ES-I3 (cell line): ENCODE measurements around the gene ROBO1.

Experiments
- H3K36me3 ChIP-seq: 2 replicates; pipeline ENCODE4 v1.6.1; 2013; ENCODE audit warnings: mild to moderate bottlenecking, low read length, control low read depth, moderate library complexity; ENCODE audit not compliant: insufficient read depth
- H3K4me1 ChIP-seq: 2 replicates; pipeline ENCODE4 v1.6.1; 2013; ENCODE audit warnings: mild to moderate bottlenecking, control low read depth, low read length; ENCODE audit not compliant: insufficient read depth
- H3K9ac ChIP-seq: 2 replicates; pipeline ENCODE4 v1.6.1; 2013; ENCODE audit warnings: low read depth, mild to moderate bottlenecking, low read length, moderate library complexity
- H3K9me3 ChIP-seq: 2 replicates; pipeline ENCODE4 v1.6.1; 2013; ENCODE audit warnings: mild to moderate bottlenecking, low read length, moderate library complexity; ENCODE audit not compliant: control insufficient read depth, insufficient read depth

Gene ROBO1

GRCh38 chr3:79737530-79737929 lies 30.3 kb downstream of the ROBO1 start:
- Histone ChIP-seq H3K36me3 (no peaks in the 10 kb centered on the region), H3K9ac (no peak overlapping the region), H3K9me3 (peaks cover 3% of the 10 kb centered on the region; the same call in 1 of the 2 replicates), H3K4me1 (no peaks in the 10 kb centered on the region)

DNA sequence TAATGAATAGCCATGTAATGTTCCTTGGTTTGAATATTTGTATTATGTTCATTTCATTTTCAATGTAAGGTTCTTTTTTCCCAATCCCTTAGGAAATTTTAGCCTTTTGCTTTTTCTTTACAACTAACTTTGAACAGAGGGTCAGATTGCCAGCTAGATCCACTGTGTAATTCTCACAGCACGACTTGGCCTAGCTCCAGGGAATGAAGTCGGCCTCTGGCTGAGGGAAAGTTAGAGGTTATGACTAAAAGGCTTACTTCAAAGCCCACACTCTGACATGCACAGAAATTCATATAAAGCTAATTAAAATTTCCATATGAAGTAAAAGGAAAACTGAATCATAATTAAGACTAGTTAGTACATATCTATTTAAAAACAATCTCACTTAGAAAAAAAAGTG lies 38.7 kb downstream of the ROBO1 start:
- H3K36me3 ChIP-seq, result no peaks in the 10 kb centered on the region
- H3K4me1 ChIP-seq, result peaks cover 9% of the 10 kb centered on the region; the same call in 1 of the 2 replicates
- H3K9ac ChIP-seq, result no peak overlapping the region
- H3K9me3 ChIP-seq, result no peaks in the 10 kb centered on the region

DNA sequence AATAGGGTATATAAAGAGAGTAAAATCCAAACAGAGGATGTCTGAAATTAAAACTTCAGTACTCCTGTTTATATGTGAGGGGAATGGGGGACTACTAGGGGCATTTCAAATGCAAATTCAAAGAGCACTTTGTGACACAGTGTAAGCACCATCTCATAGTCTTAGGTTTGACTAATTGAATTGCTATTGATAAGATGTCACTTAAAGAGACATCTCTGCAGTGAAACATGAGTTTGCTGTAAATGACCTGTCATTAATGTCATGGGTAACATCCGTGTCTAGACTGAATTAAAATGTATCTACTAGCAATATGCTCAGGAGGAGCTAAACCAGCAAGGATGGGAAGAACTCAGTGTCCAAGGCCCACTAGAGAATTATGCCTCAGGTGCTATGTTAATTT lies 41.0 kb downstream of the ROBO1 start:
- Histone ChIP-seq H3K9ac (no peak overlapping the region), H3K9me3 (no peaks in the 10 kb centered on the region), H3K4me1 (peaks cover 9% of the 10 kb centered on the region; the same call in 1 of the 2 replicates), H3K36me3 (no peaks in the 10 kb centered on the region)

GRCh38 chr3:79724206-79724605 lies 43.6 kb downstream of the ROBO1 start:
- Histone ChIP-seq H3K36me3 (no peaks in the 10 kb centered on the region), H3K9ac (no peak overlapping the region), H3K4me1 (0 out of 2 replicates have a peak, but pooled peaks cover 2% of the 10 kb centered on the region), H3K9me3 (no peaks in the 10 kb centered on the region)

- Histone ChIP-seq H3K36me3 (no peaks in the 10 kb centered on the region), H3K9me3 (no peaks in the 10 kb centered on the region), H3K9ac (no peak overlapping the region), H3K4me1 (no peaks in the 10 kb centered on the region)
Measured at GRCh38 chr3:79690072-79690471, 77.7 kb downstream of the ROBO1 start.

DNA sequence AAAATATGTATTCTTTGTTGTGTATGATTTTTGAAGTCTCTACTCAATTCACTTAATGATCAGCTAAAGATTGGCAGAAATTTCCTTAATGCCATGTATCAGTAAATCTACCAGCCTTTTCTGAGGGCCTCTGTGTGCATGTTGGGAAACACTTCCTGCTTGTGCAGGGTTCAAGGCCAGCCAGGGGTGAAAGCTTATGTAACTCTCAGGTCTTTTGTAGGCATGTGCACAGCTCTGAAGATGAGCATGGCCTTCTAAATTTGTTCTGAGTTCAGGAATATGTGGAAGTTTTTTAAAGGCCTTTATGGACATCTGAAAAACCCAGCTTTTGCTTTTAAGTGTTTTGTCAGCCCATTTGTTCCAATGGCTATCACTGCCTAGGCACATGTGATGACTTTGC lies 82.7 kb downstream of the ROBO1 start:
- Histone ChIP-seq H3K4me1 (no peaks in the 10 kb centered on the region), H3K36me3 (no peaks in the 10 kb centered on the region), H3K9me3 (no peaks in the 10 kb centered on the region), H3K9ac (no peak overlapping the region)

DNA sequence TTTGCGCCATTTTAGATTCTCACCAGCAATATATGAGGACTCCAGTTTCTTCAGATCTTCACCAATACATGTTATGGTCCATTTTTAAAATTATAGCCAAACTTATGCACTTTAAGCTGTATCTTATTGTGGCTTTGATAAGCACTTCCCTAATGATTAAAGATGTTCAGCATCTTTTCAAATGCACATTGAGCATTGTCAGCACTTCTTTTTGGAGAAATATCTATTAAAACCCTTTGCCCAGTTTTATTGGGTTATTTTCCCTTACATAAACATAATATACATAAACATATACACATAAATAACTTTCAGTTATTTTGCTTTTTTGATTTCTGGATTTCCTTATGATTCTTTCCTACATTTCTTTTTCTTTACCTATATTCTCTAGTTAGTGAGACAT lies 83.8 kb downstream of the ROBO1 start:
- H3K9ac ChIP-seq, result no peak overlapping the region
- H3K9me3 ChIP-seq, result no peaks in the 10 kb centered on the region
- no peaks in the 10 kb centered on the region for H3K36me3 ChIP-seq
- no peaks in the 10 kb centered on the region for H3K4me1 ChIP-seq

DNA sequence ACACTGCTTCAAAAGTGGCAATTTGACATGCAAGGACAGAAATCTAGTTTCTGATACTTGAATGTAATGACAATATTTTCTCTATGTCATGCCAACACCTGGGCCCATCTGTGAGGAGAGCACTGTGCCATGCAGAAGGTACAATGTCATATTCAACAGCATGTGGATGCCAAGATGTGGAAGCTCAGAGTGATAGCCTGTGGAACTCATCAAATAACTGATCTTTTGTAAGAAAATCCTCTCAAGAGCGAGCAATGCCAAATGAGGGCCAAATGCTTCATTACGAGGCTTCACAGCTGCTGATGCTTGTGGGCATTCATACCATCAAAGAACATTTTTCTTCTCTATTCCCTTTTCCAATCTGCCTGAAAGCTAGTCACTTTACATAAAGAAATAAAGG lies 95.1 kb downstream of the ROBO1 start:
- Histone ChIP-seq H3K9me3 (no peaks in the 10 kb centered on the region), H3K4me1 (no peaks in the 10 kb centered on the region), H3K9ac (no peak overlapping the region), H3K36me3 (no peaks in the 10 kb centered on the region)

GRCh38 chr3:79672075-79672474 lies 95.7 kb downstream of the ROBO1 start:
- Histone ChIP-seq H3K9ac (no peak overlapping the region), H3K36me3 (no peaks in the 10 kb centered on the region), H3K9me3 (no peaks in the 10 kb centered on the region), H3K4me1 (no peaks in the 10 kb centered on the region)

GRCh38 chr3:79670178-79670577 lies 97.6 kb downstream of the ROBO1 start:
- no peak overlapping the region for H3K9ac ChIP-seq
- H3K9me3 ChIP-seq, result no peaks in the 10 kb centered on the region
- H3K4me1 ChIP-seq, result no peaks in the 10 kb centered on the region
- H3K36me3 ChIP-seq, result no peaks in the 10 kb centered on the region

- H3K4me1 ChIP-seq, result peaks cover 6% of the 10 kb centered on the region; the same call in 1 of the 2 replicates
Measured at GRCh38 chr3:79664455-79664854, 103.3 kb downstream of the ROBO1 start.

DNA sequence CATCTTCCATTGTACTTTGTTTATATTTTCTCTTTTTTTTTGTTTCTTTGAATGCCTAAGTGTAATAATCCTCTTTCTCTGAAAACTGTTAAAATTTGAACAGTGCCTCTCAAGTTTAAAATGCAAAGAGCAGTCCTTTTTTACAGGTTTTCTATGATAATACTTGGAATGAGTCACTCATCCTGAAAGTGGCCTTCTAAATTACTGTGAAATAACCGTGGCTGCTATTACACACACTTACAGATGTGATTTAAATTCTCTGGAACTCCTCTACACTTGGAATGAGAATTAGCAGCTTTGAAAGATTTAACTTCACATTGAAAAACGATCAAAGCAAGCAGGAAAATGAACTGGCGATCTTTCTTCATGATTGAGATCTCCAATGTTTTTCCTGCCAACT lies 105.9 kb downstream of the ROBO1 start:
- Histone ChIP-seq H3K9me3 (no peaks in the 10 kb centered on the region), H3K9ac (no peak overlapping the region), H3K36me3 (no peaks in the 10 kb centered on the region), H3K4me1 (peaks cover 6% of the 10 kb centered on the region; the same call in 1 of the 2 replicates)

More at GRCh38 chr3:79664455-79664854, 103.3 kb downstream of the ROBO1 start:
- Histone ChIP-seq H3K36me3 (no peaks in the 10 kb centered on the region), H3K9me3 (no peaks in the 10 kb centered on the region), H3K9ac (no peak overlapping the region)

DNA sequence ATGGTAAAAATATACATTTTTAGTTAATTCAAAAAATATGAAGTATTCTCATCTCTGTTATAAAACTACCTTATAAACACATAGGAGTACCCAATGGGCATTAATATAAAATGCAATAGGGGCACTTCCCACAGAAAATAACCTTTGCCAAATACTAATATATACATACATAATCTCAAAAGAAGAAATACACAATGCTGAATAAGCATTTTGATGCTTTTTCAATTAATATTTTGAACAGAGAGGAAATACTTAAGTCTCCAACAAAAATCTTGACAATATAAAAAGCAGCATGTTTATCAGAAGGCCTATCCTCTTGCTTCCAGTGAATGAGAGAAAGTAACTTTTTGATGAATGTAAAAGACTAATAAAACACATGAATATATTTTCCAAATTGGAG lies 110.7 kb downstream of the ROBO1 start:
- H3K9ac ChIP-seq, result no peak overlapping the region
- no peaks in the 10 kb centered on the region for H3K9me3 ChIP-seq
- peaks cover 4% of the 10 kb centered on the region; the same call in 1 of the 2 replicates for H3K4me1 ChIP-seq
- no peaks in the 10 kb centered on the region for H3K36me3 ChIP-seq

- Histone ChIP-seq H3K9me3 (no peaks in the 10 kb centered on the region), H3K4me1 (no peaks in the 10 kb centered on the region), H3K36me3 (no peaks in the 10 kb centered on the region), H3K9ac (no peak overlapping the region)
Measured at GRCh38 chr3:79654019-79654418, 113.8 kb downstream of the ROBO1 start.

DNA sequence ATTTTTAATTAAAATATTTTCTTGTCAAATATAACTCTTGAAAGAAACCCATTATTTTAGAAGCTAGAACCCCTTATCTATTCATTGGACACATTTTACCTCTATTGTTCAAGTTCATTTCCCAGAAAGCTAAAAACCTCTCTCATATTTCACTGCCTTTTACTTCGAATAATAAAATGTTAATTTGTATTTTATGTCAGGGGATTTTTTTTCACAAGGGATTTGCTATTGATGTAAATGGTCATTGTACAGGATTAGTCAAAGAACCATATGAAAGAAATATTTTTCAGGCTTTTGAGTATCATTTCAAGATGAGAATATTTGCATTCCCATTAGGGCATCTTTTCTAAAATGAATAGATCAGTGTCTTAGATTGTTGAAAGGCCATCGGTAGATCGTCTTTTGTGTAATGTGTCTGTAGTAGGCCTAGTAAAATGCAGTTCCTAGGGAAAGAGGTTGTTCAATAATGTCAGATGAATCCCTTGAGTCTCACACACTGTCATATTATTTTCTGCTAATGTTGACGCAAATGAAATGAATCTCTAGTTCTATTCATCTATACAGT lies 114.5 kb downstream of the ROBO1 start:
- Histone ChIP-seq H3K36me3 (no peaks in the 10 kb centered on the region), H3K4me1 (no peaks in the 10 kb centered on the region), H3K9me3 (no peaks in the 10 kb centered on the region), H3K9ac (no peak overlapping the region)
